Measurements from ENCODE around the gene RHOB. TPM values are rescaled to one million over a fixed set of nuclear protein-coding genes. Genes with fewer than 3 reads are reported as not detected.

RHOB gene
- total and polyA plus RNA-seq, 4 experiments from 2014 or later = 0.68 to 8.9 (median 4.4) TPM

GRCh38 chr2:20470211-20470610, 23.3 kb downstream of the RHOB start:
- ChIA-PET POLR2A (ENCODE audit: partially characterized antibody) (no interaction called here), CTCF (ENCODE audit: partially characterized antibody) (no interaction called here)
- Histone ChIP-seq H3K9me3 (ENCODE audit: control insufficient read depth in 1 of 2, low read length in 2 of 2) (no peaks in the 10 kb centered on the region), H3K27me3 (ENCODE audit: insufficient read depth, low read length) (no peaks in the 10 kb centered on the region), H3K27ac (ENCODE audit: low read depth, low read length) (no peak overlapping the region), H3K4me3 (ENCODE audit: low read length in 2 of 2) (no peak overlapping the region), H3K36me3 (ENCODE audit: insufficient read depth, low read length) (no peaks in the 10 kb centered on the region), H3K4me1 (ENCODE audit: insufficient read depth, low read length) (no peaks in the 10 kb centered on the region)
- Mint-ChIP-seq H3K36me3 (no peaks in the 10 kb centered on the region), H3K4me1 (no peaks in the 10 kb centered on the region), H3K27ac (peak overlapping the region in 1 of 7 donors; percentile 1), H3K4me3 (no peak overlapping the region), H3K27me3 (peaks cover 0 to under 1% of the 10 kb centered on the region in 2 donors), H3K9me3 (no peaks in the 10 kb centered on the region)
- no peak for DNase-seq
- intact Hi-C loops (cut with micrococcal nuclease) = no loop called here

GRCh38 chr2:20471148-20471547, 24.3 kb downstream of the RHOB start:
- no peak overlapping the region for H3K27ac ChIP-seq (ENCODE audit: low read depth, low read length)
- DNase-seq = no peak
- peaks cover 0 to 2% of the 10 kb centered on the region in 2 donors for H3K27me3 Mint-ChIP-seq
- H3K36me3 Mint-ChIP-seq = no peaks in the 10 kb centered on the region
- H3K27ac Mint-ChIP-seq = no peak overlapping the region
- H3K9me3 ChIP-seq (ENCODE audit: control insufficient read depth in 1 of 2, low read length in 2 of 2) = no peaks in the 10 kb centered on the region
- H3K4me3 ChIP-seq (ENCODE audit: low read length in 2 of 2) = no peak overlapping the region
- H3K4me1 ChIP-seq (ENCODE audit: insufficient read depth, low read length) = no peaks in the 10 kb centered on the region
- ChIA-PET CTCF (ENCODE audit: partially characterized antibody) (no interaction called here), POLR2A (ENCODE audit: partially characterized antibody) (no interaction called here)
- H3K4me1 Mint-ChIP-seq = no peaks in the 10 kb centered on the region
- H3K27me3 ChIP-seq (ENCODE audit: insufficient read depth, low read length) = no peaks in the 10 kb centered on the region
- no peaks in the 10 kb centered on the region for H3K36me3 ChIP-seq (ENCODE audit: insufficient read depth, low read length)
- intact Hi-C loops (cut with micrococcal nuclease) = no loop called here
- H3K9me3 Mint-ChIP-seq = no peaks in the 10 kb centered on the region
- no peak overlapping the region for H3K4me3 Mint-ChIP-seq

GRCh38 chr2:20471902-20472559, 25.2 kb downstream of the RHOB start:
- no peaks in the 10 kb centered on the region for H3K36me3 ChIP-seq (ENCODE audit: insufficient read depth, low read length)
- ChIA-PET CTCF (ENCODE audit: partially characterized antibody) (no interaction called here), POLR2A (ENCODE audit: partially characterized antibody) (no interaction called here)
- H3K9me3 ChIP-seq (ENCODE audit: control insufficient read depth in 1 of 2, low read length in 2 of 2) = no peaks in the 10 kb centered on the region
- H3K36me3 Mint-ChIP-seq = no peaks in the 10 kb centered on the region
- H3K27me3 ChIP-seq (ENCODE audit: insufficient read depth, low read length) = no peaks in the 10 kb centered on the region
- no peak overlapping the region for H3K27ac ChIP-seq (ENCODE audit: low read depth, low read length)
- peaks cover 0 to 2% of the 10 kb centered on the region in 2 donors for H3K27me3 Mint-ChIP-seq
- no peak overlapping the region for H3K4me3 ChIP-seq (ENCODE audit: low read length in 2 of 2)
- no peaks in the 10 kb centered on the region for H3K9me3 Mint-ChIP-seq
- no peaks in the 10 kb centered on the region for H3K4me1 ChIP-seq (ENCODE audit: insufficient read depth, low read length)
- H3K4me1 Mint-ChIP-seq = no peaks in the 10 kb centered on the region
- peak in 1 of 5 donors; percentile 28 for DNase-seq
- no peak overlapping the region for H3K4me3 Mint-ChIP-seq
- H3K27ac Mint-ChIP-seq = no peak overlapping the region
- intact Hi-C loops (cut with micrococcal nuclease) = no loop called here

GRCh38 chr2:20472569-20472968, 25.7 kb downstream of the RHOB start:
- Mint-ChIP-seq H3K9me3 (no peaks in the 10 kb centered on the region), H3K27me3 (peaks cover 0 to 2% of the 10 kb centered on the region in 2 donors), H3K4me3 (no peak overlapping the region), H3K36me3 (no peaks in the 10 kb centered on the region), H3K4me1 (no peaks in the 10 kb centered on the region), H3K27ac (no peak overlapping the region)
- H3K27me3 ChIP-seq (ENCODE audit: insufficient read depth, low read length) = no peaks in the 10 kb centered on the region
- intact Hi-C loops (cut with micrococcal nuclease) = no loop called here
- no peak overlapping the region for H3K27ac ChIP-seq (ENCODE audit: low read depth, low read length)
- no peak for DNase-seq
- H3K4me3 ChIP-seq (ENCODE audit: low read length in 2 of 2) = no peak overlapping the region
- CTCF ChIA-PET (ENCODE audit: partially characterized antibody) = no interaction called here
- H3K4me1 ChIP-seq (ENCODE audit: insufficient read depth, low read length) = no peaks in the 10 kb centered on the region
- no peaks in the 10 kb centered on the region for H3K9me3 ChIP-seq (ENCODE audit: control insufficient read depth in 1 of 2, low read length in 2 of 2)
- no peaks in the 10 kb centered on the region for H3K36me3 ChIP-seq (ENCODE audit: insufficient read depth, low read length)
- POLR2A ChIA-PET (ENCODE audit: partially characterized antibody) = no interaction called here

GRCh38 chr2:20473128-20473527, 26.3 kb downstream of the RHOB start:
- no peaks in the 10 kb centered on the region for H3K27me3 ChIP-seq (ENCODE audit: insufficient read depth, low read length)
- ChIA-PET CTCF (ENCODE audit: partially characterized antibody) (no interaction called here), POLR2A (ENCODE audit: partially characterized antibody) (no interaction called here)
- Mint-ChIP-seq H3K4me3 (no peak overlapping the region), H3K27me3 (peaks cover 0 to 3% of the 10 kb centered on the region in 2 donors), H3K27ac (no peak overlapping the region), H3K4me1 (no peaks in the 10 kb centered on the region), H3K9me3 (no peaks in the 10 kb centered on the region), H3K36me3 (no peaks in the 10 kb centered on the region)
- H3K27ac ChIP-seq (ENCODE audit: low read depth, low read length) = no peak overlapping the region
- no peak overlapping the region for H3K4me3 ChIP-seq (ENCODE audit: low read length in 2 of 2)
- intact Hi-C loops (cut with micrococcal nuclease) = no loop called here
- no peaks in the 10 kb centered on the region for H3K36me3 ChIP-seq (ENCODE audit: insufficient read depth, low read length)
- no peaks in the 10 kb centered on the region for H3K4me1 ChIP-seq (ENCODE audit: insufficient read depth, low read length)
- DNase-seq = no peak
- H3K9me3 ChIP-seq (ENCODE audit: control insufficient read depth in 1 of 2, low read length in 2 of 2) = no peaks in the 10 kb centered on the region

GRCh38 chr2:20474757-20475566, 28.1 kb downstream of the RHOB start:
- no peaks in the 10 kb centered on the region for H3K36me3 Mint-ChIP-seq
- no peaks in the 10 kb centered on the region for H3K9me3 ChIP-seq (ENCODE audit: control insufficient read depth in 1 of 2, low read length in 2 of 2)
- no peak overlapping the region for H3K4me3 ChIP-seq (ENCODE audit: low read length in 2 of 2)
- H3K36me3 ChIP-seq (ENCODE audit: insufficient read depth, low read length) = no peaks in the 10 kb centered on the region
- DNase-seq = no peak
- no peak overlapping the region for H3K4me3 Mint-ChIP-seq
- peaks cover 0 to 7% of the 10 kb centered on the region in 2 donors for H3K27me3 Mint-ChIP-seq
- H3K4me1 Mint-ChIP-seq = no peaks in the 10 kb centered on the region
- H3K27me3 ChIP-seq (ENCODE audit: insufficient read depth, low read length) = no peaks in the 10 kb centered on the region
- ChIA-PET POLR2A (ENCODE audit: partially characterized antibody) (no interaction called here), CTCF (ENCODE audit: partially characterized antibody) (no interaction called here)
- intact Hi-C loops (cut with micrococcal nuclease) = no loop called here
- no peaks in the 10 kb centered on the region for H3K9me3 Mint-ChIP-seq
- H3K27ac Mint-ChIP-seq = no peak overlapping the region
- H3K4me1 ChIP-seq (ENCODE audit: insufficient read depth, low read length) = no peaks in the 10 kb centered on the region
- no peak overlapping the region for H3K27ac ChIP-seq (ENCODE audit: low read depth, low read length)

- Mint-ChIP-seq H3K27me3 (peaks cover 0 to 7% of the 10 kb centered on the region in 2 donors), H3K4me3 (no peak overlapping the region), H3K27ac (no peak overlapping the region), H3K9me3 (no peaks in the 10 kb centered on the region), H3K4me1 (no peaks in the 10 kb centered on the region), H3K36me3 (no peaks in the 10 kb centered on the region)
- no peaks in the 10 kb centered on the region for H3K4me1 ChIP-seq (ENCODE audit: insufficient read depth, low read length)
- H3K27me3 ChIP-seq (ENCODE audit: insufficient read depth, low read length) = no peaks in the 10 kb centered on the region
- no peaks in the 10 kb centered on the region for H3K36me3 ChIP-seq (ENCODE audit: insufficient read depth, low read length)
- no peaks in the 10 kb centered on the region for H3K9me3 ChIP-seq (ENCODE audit: control insufficient read depth in 1 of 2, low read length in 2 of 2)
- DNase-seq = no peak
- POLR2A ChIA-PET (ENCODE audit: partially characterized antibody) = no interaction called here
- CTCF ChIA-PET (ENCODE audit: partially characterized antibody) = no interaction called here
- H3K4me3 ChIP-seq (ENCODE audit: low read length in 2 of 2) = no peak overlapping the region
- no peak overlapping the region for H3K27ac ChIP-seq (ENCODE audit: low read depth, low read length)
- intact Hi-C loops (cut with micrococcal nuclease) = no loop called here
Observed at GRCh38 chr2:20475567-20475952, 28.7 kb downstream of the RHOB start.

Measured in CD4-positive, alpha-beta memory T cell (primary cell).